Measurements from ENCODE around the gene STK38.
"Not testable (repeated sequence)": the region's sequence is repeated elsewhere in the genome, so short reads cannot be mapped to it uniquely, and the experiment has no call there.

The STK38 gene

GRCh38 chr6:36479256-36479655 lies 68.0 kb downstream of the STK38 start:
- DNase-seq, result no peak

GRCh38 chr6:36478051-36478526 lies 69.2 kb downstream of the STK38 start:
- DNase-seq, result no peak

- no peak for DNase-seq
Measured at GRCh38 chr6:36469946-36470345, 77.3 kb downstream of the STK38 start.

GRCh38 chr6:36469148-36469661 lies 78.1 kb downstream of the STK38 start:
- no peak for DNase-seq

GRCh38 chr6:36467625-36468024 lies 79.7 kb downstream of the STK38 start:
- DNase-seq, result no peak

- DNase-seq, result no peak
Measured at GRCh38 chr6:36464233-36464632, 83.0 kb downstream of the STK38 start.

- DNase-seq, result no peak
Measured at GRCh38 chr6:36463676-36464075, 83.6 kb downstream of the STK38 start.

- DNase-seq, result no peak
Measured at GRCh38 chr6:36461646-36462045, 85.6 kb downstream of the STK38 start.

- DNase-seq, result no peak
Measured at GRCh38 chr6:36460916-36461315, 86.4 kb downstream of the STK38 start.

- no peak for DNase-seq
Measured at GRCh38 chr6:36459501-36459900, 87.8 kb downstream of the STK38 start.

GRCh38 chr6:36455486-36456027 lies 91.7 kb downstream of the STK38 start:
- no peak for DNase-seq

GRCh38 chr6:36452897-36453296 lies 94.4 kb downstream of the STK38 start:
- DNase-seq, result not testable (repeated sequence)

- DNase-seq, result not testable (repeated sequence)
Measured at GRCh38 chr6:36449173-36449572, 98.1 kb downstream of the STK38 start.

- no peak for DNase-seq
Measured at GRCh38 chr6:36445621-36446020, 101.7 kb downstream of the STK38 start.

GRCh38 chr6:36444470-36444869 lies 102.8 kb downstream of the STK38 start:
- no peak for DNase-seq

All from KG1 (cell line).